ENCODE data around the gene CUX1.
"Not testable (repeated sequence)": the region's sequence is repeated elsewhere in the genome, so short reads cannot be mapped to it uniquely, and the experiment has no call there.

Gene CUX1

GRCh38 chr7:102103027-102103372 is 285.6 kb downstream of the CUX1 start:
- no peak for DNase-seq (ENCODE audit: low read depth)

- no peak for DNase-seq (ENCODE audit: low read depth)
Observed at GRCh38 chr7:102104245-102104644, 286.8 kb downstream of the CUX1 start.

- DNase-seq (ENCODE audit: low read depth), result no peak
Observed at GRCh38 chr7:102106625-102107024, 289.2 kb downstream of the CUX1 start.

GRCh38 chr7:102107474-102108104 is 290.2 kb downstream of the CUX1 start:
- DNase-seq (ENCODE audit: low read depth), result no peak

GRCh38 chr7:102111061-102112041 is 293.9 kb downstream of the CUX1 start:
- DNase-seq (ENCODE audit: low read depth), result no peak

GRCh38 chr7:102115181-102115580 is 297.8 kb downstream of the CUX1 start:
- no peak for DNase-seq (ENCODE audit: low read depth)

- DNase-seq (ENCODE audit: low read depth), result no peak
Observed at GRCh38 chr7:102115931-102116330, 298.5 kb downstream of the CUX1 start.

GRCh38 chr7:102117743-102118142 is 300.3 kb downstream of the CUX1 start:
- no peak for DNase-seq (ENCODE audit: low read depth)

GRCh38 chr7:102119213-102119651 is 301.8 kb downstream of the CUX1 start:
- no peak for DNase-seq (ENCODE audit: low read depth)

- DNase-seq (ENCODE audit: low read depth), result no peak
Observed at GRCh38 chr7:102119925-102120324, 302.5 kb downstream of the CUX1 start.

GRCh38 chr7:102120666-102121195 is 303.3 kb downstream of the CUX1 start:
- no peak for DNase-seq (ENCODE audit: low read depth)

GRCh38 chr7:102122026-102122425 is 304.6 kb downstream of the CUX1 start:
- DNase-seq (ENCODE audit: low read depth), result no peak

- no peak for DNase-seq (ENCODE audit: low read depth)
Observed at GRCh38 chr7:102125127-102125596, 307.7 kb downstream of the CUX1 start.

- DNase-seq (ENCODE audit: low read depth), result no peak
Observed at GRCh38 chr7:102128303-102128702, 310.9 kb downstream of the CUX1 start.

GRCh38 chr7:102129636-102130370 is 312.4 kb downstream of the CUX1 start:
- no peak for DNase-seq (ENCODE audit: low read depth)

GRCh38 chr7:102132209-102132752 is 314.9 kb downstream of the CUX1 start:
- DNase-seq (ENCODE audit: low read depth), result no peak

GRCh38 chr7:102138676-102139075 is 321.2 kb downstream of the CUX1 start:
- DNase-seq (ENCODE audit: low read depth), result no peak

GRCh38 chr7:102140952-102141370 is 323.5 kb downstream of the CUX1 start:
- DNase-seq (ENCODE audit: low read depth), result no peak

- not testable (repeated sequence) for DNase-seq (ENCODE audit: low read depth)
Observed at GRCh38 chr7:102142433-102142832, 325.0 kb downstream of the CUX1 start.

- no peak for DNase-seq (ENCODE audit: low read depth)
Observed at GRCh38 chr7:102146122-102146521, 328.7 kb downstream of the CUX1 start.

GRCh38 chr7:102147008-102147407 is 329.6 kb downstream of the CUX1 start:
- DNase-seq (ENCODE audit: low read depth), result no peak

- no peak for DNase-seq (ENCODE audit: low read depth)
Observed at GRCh38 chr7:102148799-102149198, 331.4 kb downstream of the CUX1 start.
